Vagina (tissue), 2 donors: ENCODE measurements around the gene TMEM62.

Experiments
- POLR2A ChIP-seq, 2 donors: fragments of 450-650 bp; IDR thresholded peaks; one replicate each; pipeline ENCODE4 v1.6.1; 2017; ENCODE audit warnings: antibody characterized with exemption in 2 of 2, mild to moderate bottlenecking in 2 of 2, moderate library complexity in 2 of 2
- POLR2AphosphoS5 ChIP-seq, 2 donors: sonication (generic); formaldehyde crosslinking; IDR thresholded peaks; one replicate each; pipeline ENCODE4 v1.9.0; 2017; ENCODE audit warnings: antibody characterized with exemption in 2 of 2, mild to moderate bottlenecking in 2 of 2, low read depth in 1 of 2; ENCODE audit not compliant: insufficient read depth in 1 of 2
- TF ChIP-seq, protein P1 (sequence below), 3 experiments: fragments of 450-650 bp in 2 of 3; fragments of 200-600 bp in 1 of 3; sonication (generic) in 1 of 3; IDR thresholded peaks; one replicate each; pipeline ENCODE4 v1.5.1; 2017 to 2019; ENCODE audit warnings: antibody characterized with exemption in 3 of 3, mild to moderate bottlenecking in 2 of 3, moderate library complexity in 2 of 3

DNA sequence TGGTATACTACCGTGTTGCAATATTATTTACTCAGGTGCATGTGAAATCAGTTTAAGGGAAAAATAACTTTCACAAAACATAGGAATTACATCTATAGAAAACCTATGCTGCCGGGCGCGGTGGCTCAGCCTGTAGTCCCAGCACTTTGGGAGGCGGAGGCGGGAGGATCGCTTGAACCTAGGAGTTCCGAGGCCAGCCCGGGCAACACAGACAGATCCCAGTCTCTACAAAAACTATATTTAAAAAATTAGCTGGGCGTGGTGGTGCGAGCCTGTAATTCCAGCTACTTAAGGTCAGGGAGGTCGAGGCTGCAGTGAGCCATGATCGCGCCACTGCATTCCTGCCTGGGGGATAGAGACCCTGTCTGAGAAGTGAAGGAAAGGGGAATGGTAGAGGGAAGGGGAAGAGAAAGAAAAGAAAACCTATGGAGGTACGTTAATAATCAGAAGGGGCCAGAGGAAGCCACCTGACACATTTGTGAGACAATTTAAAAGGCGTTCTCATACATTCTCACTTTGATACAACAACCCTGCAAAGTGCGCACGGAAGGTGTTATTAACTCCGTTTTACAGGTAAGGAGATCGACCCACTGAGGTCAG, 456 bp upstream of the TMEM62 start:
- TF ChIP-seq, protein P1, sequence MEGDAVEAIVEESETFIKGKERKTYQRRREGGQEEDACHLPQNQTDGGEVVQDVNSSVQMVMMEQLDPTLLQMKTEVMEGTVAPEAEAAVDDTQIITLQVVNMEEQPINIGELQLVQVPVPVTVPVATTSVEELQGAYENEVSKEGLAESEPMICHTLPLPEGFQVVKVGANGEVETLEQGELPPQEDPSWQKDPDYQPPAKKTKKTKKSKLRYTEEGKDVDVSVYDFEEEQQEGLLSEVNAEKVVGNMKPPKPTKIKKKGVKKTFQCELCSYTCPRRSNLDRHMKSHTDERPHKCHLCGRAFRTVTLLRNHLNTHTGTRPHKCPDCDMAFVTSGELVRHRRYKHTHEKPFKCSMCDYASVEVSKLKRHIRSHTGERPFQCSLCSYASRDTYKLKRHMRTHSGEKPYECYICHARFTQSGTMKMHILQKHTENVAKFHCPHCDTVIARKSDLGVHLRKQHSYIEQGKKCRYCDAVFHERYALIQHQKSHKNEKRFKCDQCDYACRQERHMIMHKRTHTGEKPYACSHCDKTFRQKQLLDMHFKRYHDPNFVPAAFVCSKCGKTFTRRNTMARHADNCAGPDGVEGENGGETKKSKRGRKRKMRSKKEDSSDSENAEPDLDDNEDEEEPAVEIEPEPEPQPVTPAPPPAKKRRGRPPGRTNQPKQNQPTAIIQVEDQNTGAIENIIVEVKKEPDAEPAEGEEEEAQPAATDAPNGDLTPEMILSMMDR (IDR thresholded peaks at IDR 0.05), result no peak
- TF ChIP-seq POLR2AphosphoS5 (IDR thresholded peaks at IDR 0.05; ENCODE audit: insufficient read depth in 1 of 2, low read depth in 1 of 2), result no peak
- no peak for TF ChIP-seq POLR2A (IDR thresholded peaks at IDR 0.05)
